PC-3 (cell line): Measurements from ENCODE around the gene ADAMTS17.

Source experiments
- EZH2 ChIP-seq: fragments of 300-600 bp; sonication (generic); IDR thresholded peaks from one replicate; pipeline ENCODE4 v1.6.1; 2017; ENCODE audit warnings: antibody characterized with exemption, mild to moderate bottlenecking, low read length; ENCODE audit not compliant: unreplicated experiment
- EZH2phosphoT487 ChIP-seq: fragments of 300-600 bp; sonication (generic); IDR thresholded peaks from 2 replicates; pipeline ENCODE4 v1.6.1; 2018; ENCODE audit warnings: mild to moderate bottlenecking, antibody characterized with exemption, low read length, borderline replicate concordance
- TF ChIP-seq, protein P1 (sequence below): fragments of 300-600 bp; sonication (generic); conservative IDR thresholded peaks from 2 replicates; pipeline ENCODE4 v1.5.1; 2017; ENCODE audit warnings: antibody characterized with exemption, low read depth, mild to moderate bottlenecking, low read length

DNA sequence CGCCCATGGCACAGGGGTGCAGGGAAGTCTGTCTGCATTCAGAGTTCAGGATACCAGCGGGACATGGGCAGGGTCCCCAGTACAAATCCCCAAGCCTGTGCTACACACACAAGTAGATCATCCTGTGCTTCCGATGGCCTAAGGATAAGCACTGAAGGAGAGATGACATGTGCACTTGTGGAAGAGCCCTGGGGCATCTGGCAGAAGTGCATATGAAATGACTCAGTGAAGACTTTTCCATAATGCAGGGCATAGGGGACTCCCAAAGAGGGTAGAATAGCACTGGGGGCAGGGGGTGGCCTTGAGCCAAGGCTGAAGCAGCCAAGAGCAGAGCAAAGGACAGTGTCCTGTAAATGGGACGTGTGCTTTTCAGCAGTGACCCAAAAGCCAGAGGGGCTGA lies 22.9 kb downstream of the ADAMTS17 start:
- TF ChIP-seq, protein P1, sequence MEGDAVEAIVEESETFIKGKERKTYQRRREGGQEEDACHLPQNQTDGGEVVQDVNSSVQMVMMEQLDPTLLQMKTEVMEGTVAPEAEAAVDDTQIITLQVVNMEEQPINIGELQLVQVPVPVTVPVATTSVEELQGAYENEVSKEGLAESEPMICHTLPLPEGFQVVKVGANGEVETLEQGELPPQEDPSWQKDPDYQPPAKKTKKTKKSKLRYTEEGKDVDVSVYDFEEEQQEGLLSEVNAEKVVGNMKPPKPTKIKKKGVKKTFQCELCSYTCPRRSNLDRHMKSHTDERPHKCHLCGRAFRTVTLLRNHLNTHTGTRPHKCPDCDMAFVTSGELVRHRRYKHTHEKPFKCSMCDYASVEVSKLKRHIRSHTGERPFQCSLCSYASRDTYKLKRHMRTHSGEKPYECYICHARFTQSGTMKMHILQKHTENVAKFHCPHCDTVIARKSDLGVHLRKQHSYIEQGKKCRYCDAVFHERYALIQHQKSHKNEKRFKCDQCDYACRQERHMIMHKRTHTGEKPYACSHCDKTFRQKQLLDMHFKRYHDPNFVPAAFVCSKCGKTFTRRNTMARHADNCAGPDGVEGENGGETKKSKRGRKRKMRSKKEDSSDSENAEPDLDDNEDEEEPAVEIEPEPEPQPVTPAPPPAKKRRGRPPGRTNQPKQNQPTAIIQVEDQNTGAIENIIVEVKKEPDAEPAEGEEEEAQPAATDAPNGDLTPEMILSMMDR: no peak
- no peak for TF ChIP-seq EZH2
- no peak for TF ChIP-seq EZH2phosphoT487
